NCI-H2107 treated with DMSO at 0.1 percent for 48 hours (cell line): Measurements from ENCODE around the gene KIF16B.

Experiments
- DNase-seq: peaks from one replicate; lab custom pipeline; 2025; ENCODE audit not compliant: unreplicated experiment; lab: John Stamatoyannopoulos, UW

KIF16B gene

GRCh38 chr20:16560216-16560615, 13.0 kb downstream of the KIF16B start:
- DNase-seq: no peak

GRCh38 chr20:16556301-16556700, 16.9 kb downstream of the KIF16B start:
- DNase-seq: no peak

GRCh38 chr20:16555754-16556153, 17.5 kb downstream of the KIF16B start:
- no peak for DNase-seq

- DNase-seq: no peak
These were observed 18.3 kb downstream of the KIF16B start for GRCh38 chr20:16554766-16555543.

- DNase-seq: no peak
These were observed 19.6 kb downstream of the KIF16B start for GRCh38 chr20:16553684-16554083.

- no peak for DNase-seq
These were observed 20.1 kb downstream of the KIF16B start for GRCh38 chr20:16553101-16553500.

- no peak for DNase-seq
These were observed 21.2 kb downstream of the KIF16B start for GRCh38 chr20:16552015-16552414.

GRCh38 chr20:16551607-16552006, 21.6 kb downstream of the KIF16B start:
- no peak for DNase-seq

- no peak for DNase-seq
These were observed 25.1 kb downstream of the KIF16B start for GRCh38 chr20:16548068-16548672.

- DNase-seq: no peak
These were observed 28.3 kb downstream of the KIF16B start for GRCh38 chr20:16544949-16545348.

GRCh38 chr20:16542477-16542876, 30.8 kb downstream of the KIF16B start:
- DNase-seq: no peak

GRCh38 chr20:16541878-16542277, 31.4 kb downstream of the KIF16B start:
- no peak for DNase-seq

GRCh38 chr20:16541226-16541625, 32.0 kb downstream of the KIF16B start:
- no peak for DNase-seq

- DNase-seq: no peak
These were observed 33.8 kb downstream of the KIF16B start for GRCh38 chr20:16539280-16540021.

- no peak for DNase-seq
These were observed 34.5 kb downstream of the KIF16B start for GRCh38 chr20:16538779-16539178.

GRCh38 chr20:16537918-16538317, 35.3 kb downstream of the KIF16B start:
- DNase-seq: no peak

GRCh38 chr20:16537025-16537665, 36.1 kb downstream of the KIF16B start:
- DNase-seq: no peak

GRCh38 chr20:16535277-16535676, 38.0 kb downstream of the KIF16B start:
- no peak for DNase-seq

- DNase-seq: no peak
These were observed 39.7 kb downstream of the KIF16B start for GRCh38 chr20:16533502-16533901.

GRCh38 chr20:16531485-16531884, 41.8 kb downstream of the KIF16B start:
- DNase-seq: no peak

- DNase-seq: no peak
These were observed 43.0 kb downstream of the KIF16B start for GRCh38 chr20:16530201-16530681.
